GM23338 (cell line): Measurements from ENCODE around the gene GNPDA2.

Experiments used
- EZH2 ChIP-seq: fragments of 200-600 bp; sonication (generic); IDR thresholded peaks from one replicate; pipeline ENCODE4 v1.8.0; 2017; ENCODE audit warnings: antibody characterized with exemption, mild to moderate bottlenecking, low read depth; ENCODE audit not compliant: unreplicated experiment
- EZH2phosphoT487 ChIP-seq: fragments of 200-600 bp; sonication (generic); IDR thresholded peaks from one replicate; pipeline ENCODE4 v1.8.1; 2018; ENCODE audit warnings: antibody characterized with exemption; ENCODE audit not compliant: unreplicated experiment
- JUNB ChIP-seq: IDR thresholded peaks from one replicate; pipeline ENCODE4 v1.6.1; 2016; ENCODE audit warnings: antibody characterized with exemption; ENCODE audit not compliant: unreplicated experiment
- NANOG ChIP-seq: IDR thresholded peaks from 2 replicates; pipeline ENCODE4 v1.6.1; 2016; ENCODE audit warnings: antibody characterized with exemption, borderline replicate concordance
- POLR2AphosphoS5 ChIP-seq: IDR thresholded peaks from 2 replicates; pipeline ENCODE4 v1.6.1; 2016; ENCODE audit warnings: antibody characterized with exemption, low read depth
- ZNF114 ChIP-seq: fragments of 250-450 bp; sonication (Bioruptor Pico); IDR thresholded peaks from 2 replicates; pipeline ENCODE4 v1.5.0; 2020; ENCODE audit warnings: mild to moderate bottlenecking, moderate library complexity
- ZNF331 ChIP-seq: fragments of 250-450 bp; sonication (Bioruptor Pico); IDR thresholded peaks from 2 replicates; pipeline ENCODE4 v1.5.0; 2020; ENCODE audit warnings: low read depth, mild to moderate bottlenecking, moderate library complexity
- TF ChIP-seq, protein P1 (sequence below), 2 experiments: fragments of 200-600 bp in 1 of 2; sonication (generic) in 1 of 2; conservative IDR thresholded peaks; 2 replicates each; pipeline versions ENCODE4 v1.5.1 to v1.6.1; 2016 to 2017; ENCODE audit warnings: antibody characterized with exemption in 2 of 2, low read depth in 2 of 2, mild to moderate bottlenecking in 2 of 2, moderate library complexity in 1 of 2
- TF ChIP-seq, protein P2 (sequence below): IDR thresholded peaks from one replicate; pipeline ENCODE4 v1.6.1; 2018; ENCODE audit warnings: antibody characterized with exemption; ENCODE audit not compliant: unreplicated experiment
- TF ChIP-seq, protein P3 (sequence below): IDR thresholded peaks from 2 replicates; pipeline ENCODE4 v1.6.1; 2016; ENCODE audit warnings: antibody characterized with exemption

DNA sequence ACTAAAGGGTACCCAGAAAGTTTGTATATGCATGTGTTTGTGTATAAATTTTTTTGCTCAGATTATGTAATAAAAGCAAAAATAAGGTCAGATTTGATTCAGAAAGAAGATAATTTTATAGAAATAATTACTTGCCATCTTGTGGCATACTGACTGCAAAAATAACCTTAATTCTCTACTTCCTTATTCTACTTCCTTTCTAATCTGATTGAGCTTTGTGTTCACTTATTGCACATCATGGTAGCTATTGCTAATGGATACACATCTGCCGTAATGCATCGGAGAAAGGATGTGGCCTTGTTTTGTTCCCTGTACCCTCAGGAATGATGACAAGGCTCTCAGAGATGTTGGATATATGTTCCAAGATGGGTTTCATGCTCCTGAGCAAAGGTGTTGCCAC is 10.5 kb upstream of the GNPDA2 start:
- TF ChIP-seq, protein P1, sequence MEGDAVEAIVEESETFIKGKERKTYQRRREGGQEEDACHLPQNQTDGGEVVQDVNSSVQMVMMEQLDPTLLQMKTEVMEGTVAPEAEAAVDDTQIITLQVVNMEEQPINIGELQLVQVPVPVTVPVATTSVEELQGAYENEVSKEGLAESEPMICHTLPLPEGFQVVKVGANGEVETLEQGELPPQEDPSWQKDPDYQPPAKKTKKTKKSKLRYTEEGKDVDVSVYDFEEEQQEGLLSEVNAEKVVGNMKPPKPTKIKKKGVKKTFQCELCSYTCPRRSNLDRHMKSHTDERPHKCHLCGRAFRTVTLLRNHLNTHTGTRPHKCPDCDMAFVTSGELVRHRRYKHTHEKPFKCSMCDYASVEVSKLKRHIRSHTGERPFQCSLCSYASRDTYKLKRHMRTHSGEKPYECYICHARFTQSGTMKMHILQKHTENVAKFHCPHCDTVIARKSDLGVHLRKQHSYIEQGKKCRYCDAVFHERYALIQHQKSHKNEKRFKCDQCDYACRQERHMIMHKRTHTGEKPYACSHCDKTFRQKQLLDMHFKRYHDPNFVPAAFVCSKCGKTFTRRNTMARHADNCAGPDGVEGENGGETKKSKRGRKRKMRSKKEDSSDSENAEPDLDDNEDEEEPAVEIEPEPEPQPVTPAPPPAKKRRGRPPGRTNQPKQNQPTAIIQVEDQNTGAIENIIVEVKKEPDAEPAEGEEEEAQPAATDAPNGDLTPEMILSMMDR (conservative IDR thresholded peaks at IDR 0.05; ENCODE audit: low read depth in 2 of 2) = no peak
- TF ChIP-seq, protein P2, sequence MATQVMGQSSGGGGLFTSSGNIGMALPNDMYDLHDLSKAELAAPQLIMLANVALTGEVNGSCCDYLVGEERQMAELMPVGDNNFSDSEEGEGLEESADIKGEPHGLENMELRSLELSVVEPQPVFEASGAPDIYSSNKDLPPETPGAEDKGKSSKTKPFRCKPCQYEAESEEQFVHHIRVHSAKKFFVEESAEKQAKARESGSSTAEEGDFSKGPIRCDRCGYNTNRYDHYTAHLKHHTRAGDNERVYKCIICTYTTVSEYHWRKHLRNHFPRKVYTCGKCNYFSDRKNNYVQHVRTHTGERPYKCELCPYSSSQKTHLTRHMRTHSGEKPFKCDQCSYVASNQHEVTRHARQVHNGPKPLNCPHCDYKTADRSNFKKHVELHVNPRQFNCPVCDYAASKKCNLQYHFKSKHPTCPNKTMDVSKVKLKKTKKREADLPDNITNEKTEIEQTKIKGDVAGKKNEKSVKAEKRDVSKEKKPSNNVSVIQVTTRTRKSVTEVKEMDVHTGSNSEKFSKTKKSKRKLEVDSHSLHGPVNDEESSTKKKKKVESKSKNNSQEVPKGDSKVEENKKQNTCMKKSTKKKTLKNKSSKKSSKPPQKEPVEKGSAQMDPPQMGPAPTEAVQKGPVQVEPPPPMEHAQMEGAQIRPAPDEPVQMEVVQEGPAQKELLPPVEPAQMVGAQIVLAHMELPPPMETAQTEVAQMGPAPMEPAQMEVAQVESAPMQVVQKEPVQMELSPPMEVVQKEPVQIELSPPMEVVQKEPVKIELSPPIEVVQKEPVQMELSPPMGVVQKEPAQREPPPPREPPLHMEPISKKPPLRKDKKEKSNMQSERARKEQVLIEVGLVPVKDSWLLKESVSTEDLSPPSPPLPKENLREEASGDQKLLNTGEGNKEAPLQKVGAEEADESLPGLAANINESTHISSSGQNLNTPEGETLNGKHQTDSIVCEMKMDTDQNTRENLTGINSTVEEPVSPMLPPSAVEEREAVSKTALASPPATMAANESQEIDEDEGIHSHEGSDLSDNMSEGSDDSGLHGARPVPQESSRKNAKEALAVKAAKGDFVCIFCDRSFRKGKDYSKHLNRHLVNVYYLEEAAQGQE = no peak
- TF ChIP-seq EZH2 = no peak
- TF ChIP-seq JUNB = no peak
- no peak for TF ChIP-seq EZH2phosphoT487
- no peak for TF ChIP-seq ZNF331
- no peak for TF ChIP-seq POLR2AphosphoS5
- TF ChIP-seq ZNF114 (CRISPR knock-in tag) = no peak
- TF ChIP-seq NANOG = no peak
- TF ChIP-seq, protein P3, sequence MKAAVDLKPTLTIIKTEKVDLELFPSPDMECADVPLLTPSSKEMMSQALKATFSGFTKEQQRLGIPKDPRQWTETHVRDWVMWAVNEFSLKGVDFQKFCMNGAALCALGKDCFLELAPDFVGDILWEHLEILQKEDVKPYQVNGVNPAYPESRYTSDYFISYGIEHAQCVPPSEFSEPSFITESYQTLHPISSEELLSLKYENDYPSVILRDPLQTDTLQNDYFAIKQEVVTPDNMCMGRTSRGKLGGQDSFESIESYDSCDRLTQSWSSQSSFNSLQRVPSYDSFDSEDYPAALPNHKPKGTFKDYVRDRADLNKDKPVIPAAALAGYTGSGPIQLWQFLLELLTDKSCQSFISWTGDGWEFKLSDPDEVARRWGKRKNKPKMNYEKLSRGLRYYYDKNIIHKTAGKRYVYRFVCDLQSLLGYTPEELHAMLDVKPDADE = no peak
